Keratinocyte (primary cell): ENCODE measurements around the gene PRR23E.

Experiments
- CTCF ChIP-seq, 3 experiments: IDR thresholded peaks in 1 of 3; conservative IDR thresholded peaks in 1 of 3; optimal IDR thresholded peaks in 1 of 3; 2 replicates in 2 of 3; 3 replicates in 1 of 3; pipeline versions ENCODE3 to v1.5.1; 2011; ENCODE audit warnings: low read length in 3 of 3, mild to moderate bottlenecking in 3 of 3, moderate library complexity in 2 of 3, control low read depth in 1 of 3, inconsistent platforms in 1 of 3; ENCODE audit not compliant: insufficient read depth in 2 of 3; ENCODE audit errors: extremely low read depth in 1 of 3
- EZH2 ChIP-seq: IDR thresholded peaks from one replicate; pipeline ENCODE4 v1.6.1; 2012; ENCODE audit warnings: inconsistent platforms, mild to moderate bottlenecking, low read length, moderate library complexity

- TF ChIP-seq CTCF (optimal IDR thresholded peaks at IDR 0.05 in 1 of 3, IDR thresholded peaks at IDR 0.05 in 1 of 3, conservative IDR thresholded peaks at IDR 0.05 in 1 of 3; ENCODE audit: extremely low read depth in 1 of 3, insufficient read depth in 2 of 3, low read length in 3 of 3) (no peak), EZH2 (no peak)
Observed at GRCh38 chr3:127165694-127166485, 27.0 kb upstream of the PRR23E start.
